K562 (cell line): ENCODE data around the gene CFAP58. TPM values are rescaled to one million over a fixed set of nuclear protein-coding genes. Genes with fewer than 3 reads are reported as not detected.
A peak's percentile ranks its signal among the peaks of the same experiment; 100 is the strongest.

Experiments
- MYC ChIP-seq, 2 experiments: fragments of 250-450 bp in 1 of 2; sonication (Bioruptor Pico) in 1 of 2; IDR thresholded peaks; 2 replicates each; pipeline versions ENCODE4 v1.5.1 to v1.6.1; 2012 to 2021; ENCODE audit warnings: low read depth in 2 of 2, borderline replicate concordance in 1 of 2, improper control_type of control experiment in 1 of 2, low read length in 1 of 2, mild to moderate bottlenecking in 1 of 2, moderate library complexity in 1 of 2
- TAL1 ChIP-seq: fragments of 450-650 bp; IDR thresholded peaks from 2 replicates; pipeline ENCODE4 v1.6.1; 2016; ENCODE audit warnings: mild to moderate bottlenecking
- TEAD4 ChIP-seq, 2 experiments: sonication (generic) in 1 of 2; formaldehyde crosslinking in 1 of 2; IDR thresholded peaks; 2 replicates each; pipeline versions ENCODE4 v1.6.1 to v1.8.0; 2012 to 2022; ENCODE audit warnings: borderline replicate concordance in 1 of 2, inconsistent platforms in 1 of 2, low read length in 1 of 2, mild to moderate bottlenecking in 1 of 2, missing genetic modification reagents in 1 of 2
- polyA plus RNA-seq, 8 experiments: library from polyadenylated mRNA; depleted of rRNA in 4 of 8; stranded (reverse) in 5 of 8; unstranded in 3 of 8; fragments of >200 nt; fragmentation: Nextera tagmentation in 2 of 8; fragmentation: Illumina TruSeq in 1 of 8; extraction: Ambion mirVana in 2 of 8; extraction: Trizol in 1 of 8; gene quantifications; 2 replicates each; pipeline versions ENCODE4 v1.2.1 to v1.2.3, GENCODE V29; 2011 to 2014; ENCODE audit warnings: inconsistent platforms in 1 of 8, missing spikeins in 1 of 8
- total RNA-seq, 7 experiments: library from RNA; depleted of rRNA in 6 of 7; stranded (reverse); fragments of >200 nt in 6 of 7; fragmentation: Illumina TruSeq in 2 of 7; extraction: Trizol in 2 of 7; gene quantifications; 2 replicates each; pipeline versions ENCODE4 v1.2.1 to v1.2.3, GENCODE V29; 2011 to 2021; ENCODE audit warnings: low replicate concordance in 1 of 7
- TF ChIP-seq, protein P1 (sequence below): fragments of 450-650 bp; IDR thresholded peaks from 2 replicates; pipeline ENCODE4 v1.6.1; 2014; ENCODE audit warnings: low read depth, mild to moderate bottlenecking, moderate library complexity, borderline replicate concordance
- TF ChIP-seq, protein P2 (sequence below): fragments of 250-450 bp; sonication (Bioruptor Pico); IDR thresholded peaks from 2 replicates; pipeline ENCODE4 v1.8.0; 2022; ENCODE audit warnings: moderate library complexity, mild to moderate bottlenecking, inconsistent platforms
- TF ChIP-seq, protein P3 (sequence below): fragments of 250-450 bp; sonication (Bioruptor Pico); IDR thresholded peaks from 2 replicates; pipeline ENCODE4 v1.5.0; 2021; ENCODE audit warnings: mild to moderate bottlenecking, moderate library complexity
- TF ChIP-seq, protein P4 (sequence below): sonication (generic); formaldehyde crosslinking; IDR thresholded peaks from 2 replicates; pipeline ENCODE4 v1.8.0; 2022; ENCODE audit warnings: mild to moderate bottlenecking, missing genetic modification reagents
- TF ChIP-seq, protein P5 (sequence below): sonication (generic); formaldehyde crosslinking; IDR thresholded peaks from 2 replicates; pipeline ENCODE4 v1.8.0; 2022; ENCODE audit warnings: mild to moderate bottlenecking, low read depth, missing genetic modification reagents
- TF ChIP-seq, protein P6 (sequence below): sonication (generic); formaldehyde crosslinking; IDR thresholded peaks from 2 replicates; pipeline ENCODE4 v1.8.0; 2023; ENCODE audit warnings: mild to moderate bottlenecking, missing genetic modification reagents

Gene CFAP58
- total and polyA plus RNA-seq, 9 of the 15 experiments (the other 6 are each of a cell fraction or from before 2014, with no cell fraction given), result 0.08 to 2.0 (median 0.71) TPM

DNA sequence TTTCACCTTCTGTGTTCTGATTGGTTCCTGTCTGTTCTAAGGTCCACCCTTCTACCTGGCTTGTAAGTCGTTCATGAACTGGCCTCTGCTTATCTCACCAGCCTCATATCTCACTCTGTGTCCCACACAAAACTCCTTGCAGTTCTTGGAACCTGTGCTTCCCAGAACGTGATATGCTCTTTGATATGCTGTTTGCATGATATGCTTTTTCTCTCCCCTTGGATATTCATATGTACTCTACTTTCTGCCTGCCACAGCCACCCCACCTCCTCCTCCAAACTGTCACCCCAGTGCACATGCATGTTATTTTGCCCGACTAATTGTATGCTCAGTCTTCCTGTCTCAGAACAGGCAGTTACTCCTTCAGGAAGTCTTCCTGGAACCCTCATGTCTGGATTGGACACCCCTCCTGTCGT lies 13.5 kb upstream of the CFAP58 start (continued):
- TF ChIP-seq, protein P1, sequence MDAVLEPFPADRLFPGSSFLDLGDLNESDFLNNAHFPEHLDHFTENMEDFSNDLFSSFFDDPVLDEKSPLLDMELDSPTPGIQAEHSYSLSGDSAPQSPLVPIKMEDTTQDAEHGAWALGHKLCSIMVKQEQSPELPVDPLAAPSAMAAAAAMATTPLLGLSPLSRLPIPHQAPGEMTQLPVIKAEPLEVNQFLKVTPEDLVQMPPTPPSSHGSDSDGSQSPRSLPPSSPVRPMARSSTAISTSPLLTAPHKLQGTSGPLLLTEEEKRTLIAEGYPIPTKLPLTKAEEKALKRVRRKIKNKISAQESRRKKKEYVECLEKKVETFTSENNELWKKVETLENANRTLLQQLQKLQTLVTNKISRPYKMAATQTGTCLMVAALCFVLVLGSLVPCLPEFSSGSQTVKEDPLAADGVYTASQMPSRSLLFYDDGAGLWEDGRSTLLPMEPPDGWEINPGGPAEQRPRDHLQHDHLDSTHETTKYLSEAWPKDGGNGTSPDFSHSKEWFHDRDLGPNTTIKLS, result no peak
- TF ChIP-seq, protein P2, sequence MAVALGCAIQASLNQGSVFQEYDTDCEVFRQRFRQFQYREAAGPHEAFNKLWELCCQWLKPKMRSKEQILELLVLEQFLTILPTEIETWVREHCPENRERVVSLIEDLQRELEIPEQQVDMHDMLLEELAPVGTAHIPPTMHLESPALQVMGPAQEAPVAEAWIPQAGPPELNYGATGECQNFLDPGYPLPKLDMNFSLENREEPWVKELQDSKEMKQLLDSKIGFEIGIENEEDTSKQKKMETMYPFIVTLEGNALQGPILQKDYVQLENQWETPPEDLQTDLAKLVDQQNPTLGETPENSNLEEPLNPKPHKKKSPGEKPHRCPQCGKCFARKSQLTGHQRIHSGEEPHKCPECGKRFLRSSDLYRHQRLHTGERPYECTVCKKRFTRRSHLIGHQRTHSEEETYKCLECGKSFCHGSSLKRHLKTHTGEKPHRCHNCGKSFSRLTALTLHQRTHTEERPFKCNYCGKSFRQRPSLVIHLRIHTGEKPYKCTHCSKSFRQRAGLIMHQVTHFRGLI (CRISPR knock-in tag), result no peak
- TF ChIP-seq, protein P3, sequence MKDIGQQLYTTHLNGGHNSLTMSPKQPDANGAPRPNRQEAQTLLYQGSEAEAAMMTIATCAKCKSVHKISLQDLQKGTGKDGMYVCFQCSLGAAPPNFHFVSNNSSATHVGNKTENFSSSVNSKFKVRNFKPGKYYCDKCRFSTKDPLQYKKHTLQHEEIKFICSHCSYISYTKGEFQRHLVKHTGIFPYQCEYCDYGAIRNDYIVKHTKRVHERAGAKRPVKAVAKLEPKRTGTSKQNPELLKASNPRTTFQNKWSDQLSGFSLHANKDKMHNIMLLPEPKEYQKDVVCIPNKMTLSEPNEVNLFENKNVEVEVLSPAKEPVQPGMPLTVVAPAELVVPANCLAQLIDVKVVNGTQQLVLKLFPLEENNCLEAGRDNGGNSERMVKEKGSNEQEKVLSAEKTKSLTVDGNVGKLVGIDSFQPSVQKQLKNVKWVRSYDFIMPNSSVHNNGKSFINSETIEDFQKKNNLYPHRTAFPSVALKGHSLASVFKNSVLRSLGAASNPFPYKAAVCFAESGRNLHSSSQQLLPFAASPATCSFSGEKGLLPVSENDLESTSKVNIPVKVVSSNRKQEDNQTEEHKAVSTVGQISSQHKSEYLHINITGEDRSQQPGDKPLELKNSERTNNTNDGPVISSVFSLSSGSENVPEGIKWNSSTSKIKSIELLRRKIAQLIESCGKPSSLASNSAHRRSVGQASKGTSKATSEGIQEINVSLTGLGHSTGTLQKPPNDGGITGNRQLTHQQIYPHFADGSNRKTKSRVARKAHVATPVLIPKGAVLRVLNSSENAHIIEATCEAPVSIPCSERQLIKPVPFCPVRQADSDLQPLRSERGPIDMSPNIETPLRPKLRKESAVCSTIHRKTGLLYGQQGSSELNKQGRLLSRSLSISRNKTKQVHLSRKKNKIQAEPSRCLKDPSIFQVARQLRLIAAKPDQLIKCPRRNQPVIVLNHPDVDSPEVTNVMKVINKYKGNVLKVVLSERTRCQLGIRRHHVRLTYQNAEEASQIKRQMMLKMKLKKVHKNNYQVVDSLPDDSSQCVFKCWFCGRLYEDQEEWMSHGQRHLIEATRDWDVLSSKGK, result no peak
- peak; percentile 74 for TF ChIP-seq TEAD4 (IDR thresholded peaks at IDR 0.05; ENCODE audit: low read length)
- no peak for TF ChIP-seq TEAD4 (CRISPR knock-in tag; IDR thresholded peaks at IDR 0.05; ENCODE audit: borderline replicate concordance)
- TF ChIP-seq, protein P4, sequence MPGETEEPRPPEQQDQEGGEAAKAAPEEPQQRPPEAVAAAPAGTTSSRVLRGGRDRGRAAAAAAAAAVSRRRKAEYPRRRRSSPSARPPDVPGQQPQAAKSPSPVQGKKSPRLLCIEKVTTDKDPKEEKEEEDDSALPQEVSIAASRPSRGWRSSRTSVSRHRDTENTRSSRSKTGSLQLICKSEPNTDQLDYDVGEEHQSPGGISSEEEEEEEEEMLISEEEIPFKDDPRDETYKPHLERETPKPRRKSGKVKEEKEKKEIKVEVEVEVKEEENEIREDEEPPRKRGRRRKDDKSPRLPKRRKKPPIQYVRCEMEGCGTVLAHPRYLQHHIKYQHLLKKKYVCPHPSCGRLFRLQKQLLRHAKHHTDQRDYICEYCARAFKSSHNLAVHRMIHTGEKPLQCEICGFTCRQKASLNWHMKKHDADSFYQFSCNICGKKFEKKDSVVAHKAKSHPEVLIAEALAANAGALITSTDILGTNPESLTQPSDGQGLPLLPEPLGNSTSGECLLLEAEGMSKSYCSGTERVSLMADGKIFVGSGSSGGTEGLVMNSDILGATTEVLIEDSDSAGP, result no peak
- TF ChIP-seq, protein P5, sequence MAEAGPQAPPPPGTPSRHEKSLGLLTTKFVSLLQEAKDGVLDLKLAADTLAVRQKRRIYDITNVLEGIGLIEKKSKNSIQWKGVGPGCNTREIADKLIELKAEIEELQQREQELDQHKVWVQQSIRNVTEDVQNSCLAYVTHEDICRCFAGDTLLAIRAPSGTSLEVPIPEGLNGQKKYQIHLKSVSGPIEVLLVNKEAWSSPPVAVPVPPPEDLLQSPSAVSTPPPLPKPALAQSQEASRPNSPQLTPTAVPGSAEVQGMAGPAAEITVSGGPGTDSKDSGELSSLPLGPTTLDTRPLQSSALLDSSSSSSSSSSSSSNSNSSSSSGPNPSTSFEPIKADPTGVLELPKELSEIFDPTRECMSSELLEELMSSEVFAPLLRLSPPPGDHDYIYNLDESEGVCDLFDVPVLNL (CRISPR knock-in tag), result no peak
- TF ChIP-seq MYC (IDR thresholded peaks at IDR 0.05; ENCODE audit: low read depth, low read length), result 0 out of 2 replicates have a peak, but pooled peaks have one; percentile 29
- TF ChIP-seq MYC (CRISPR knock-in tag; IDR thresholded peaks at IDR 0.05; ENCODE audit: borderline replicate concordance, low read depth), result no peak
- peak; percentile 77 for TF ChIP-seq TAL1
- TF ChIP-seq, protein P6, sequence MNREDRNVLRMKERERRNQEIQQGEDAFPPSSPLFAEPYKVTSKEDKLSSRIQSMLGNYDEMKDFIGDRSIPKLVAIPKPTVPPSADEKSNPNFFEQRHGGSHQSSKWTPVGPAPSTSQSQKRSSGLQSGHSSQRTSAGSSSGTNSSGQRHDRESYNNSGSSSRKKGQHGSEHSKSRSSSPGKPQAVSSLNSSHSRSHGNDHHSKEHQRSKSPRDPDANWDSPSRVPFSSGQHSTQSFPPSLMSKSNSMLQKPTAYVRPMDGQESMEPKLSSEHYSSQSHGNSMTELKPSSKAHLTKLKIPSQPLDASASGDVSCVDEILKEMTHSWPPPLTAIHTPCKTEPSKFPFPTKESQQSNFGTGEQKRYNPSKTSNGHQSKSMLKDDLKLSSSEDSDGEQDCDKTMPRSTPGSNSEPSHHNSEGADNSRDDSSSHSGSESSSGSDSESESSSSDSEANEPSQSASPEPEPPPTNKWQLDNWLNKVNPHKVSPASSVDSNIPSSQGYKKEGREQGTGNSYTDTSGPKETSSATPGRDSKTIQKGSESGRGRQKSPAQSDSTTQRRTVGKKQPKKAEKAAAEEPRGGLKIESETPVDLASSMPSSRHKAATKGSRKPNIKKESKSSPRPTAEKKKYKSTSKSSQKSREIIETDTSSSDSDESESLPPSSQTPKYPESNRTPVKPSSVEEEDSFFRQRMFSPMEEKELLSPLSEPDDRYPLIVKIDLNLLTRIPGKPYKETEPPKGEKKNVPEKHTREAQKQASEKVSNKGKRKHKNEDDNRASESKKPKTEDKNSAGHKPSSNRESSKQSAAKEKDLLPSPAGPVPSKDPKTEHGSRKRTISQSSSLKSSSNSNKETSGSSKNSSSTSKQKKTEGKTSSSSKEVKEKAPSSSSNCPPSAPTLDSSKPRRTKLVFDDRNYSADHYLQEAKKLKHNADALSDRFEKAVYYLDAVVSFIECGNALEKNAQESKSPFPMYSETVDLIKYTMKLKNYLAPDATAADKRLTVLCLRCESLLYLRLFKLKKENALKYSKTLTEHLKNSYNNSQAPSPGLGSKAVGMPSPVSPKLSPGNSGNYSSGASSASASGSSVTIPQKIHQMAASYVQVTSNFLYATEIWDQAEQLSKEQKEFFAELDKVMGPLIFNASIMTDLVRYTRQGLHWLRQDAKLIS (CRISPR knock-in tag), result no peak
